GM18499 (cell line): ENCODE data around the gene FN1.

ENCODE experiments used
- ATAC-seq: cut with Tn5 transposase; IDR thresholded peaks from one replicate; pipeline ENCODE4 v1.9.1; 2021; ENCODE audit warnings: moderate number of reproducible peaks; ENCODE audit not compliant: insufficient read depth, unreplicated experiment

Gene FN1

GRCh38 chr2:215442401-215442787, 6.5 kb upstream of the FN1 start:
- no peak for ATAC-seq

GRCh38 chr2:215441560-215442400, 5.9 kb upstream of the FN1 start:
- ATAC-seq = no peak

- ATAC-seq = no peak
Observed at GRCh38 chr2:215439980-215440512, 4.2 kb upstream of the FN1 start.

GRCh38 chr2:215439404-215439803, 3.5 kb upstream of the FN1 start:
- no peak for ATAC-seq

- ATAC-seq = no peak
Observed at GRCh38 chr2:215437614-215438013, 1.7 kb upstream of the FN1 start.

- ATAC-seq = no peak
Observed at GRCh38 chr2:215436705-215437565, 1.1 kb upstream of the FN1 start.

- ATAC-seq = no peak
Observed at GRCh38 chr2:215435280-215435869, 493 bp downstream of the FN1 start.

- ATAC-seq = no peak
Observed at GRCh38 chr2:215434447-215435279, 1.2 kb downstream of the FN1 start.

- no peak for ATAC-seq
Observed at GRCh38 chr2:215432759-215433594, 2.9 kb downstream of the FN1 start.

GRCh38 chr2:215431778-215432758, 3.8 kb downstream of the FN1 start:
- ATAC-seq = no peak

GRCh38 chr2:215431290-215431689, 4.6 kb downstream of the FN1 start:
- ATAC-seq = no peak

- no peak for ATAC-seq
Observed at GRCh38 chr2:215430528-215431187, 5.2 kb downstream of the FN1 start.

GRCh38 chr2:215429424-215429823, 6.4 kb downstream of the FN1 start:
- no peak for ATAC-seq

GRCh38 chr2:215428060-215428910, 7.6 kb downstream of the FN1 start:
- no peak for ATAC-seq

GRCh38 chr2:215427585-215427984, 8.3 kb downstream of the FN1 start:
- ATAC-seq = no peak

GRCh38 chr2:215425021-215425782, 10.7 kb downstream of the FN1 start:
- ATAC-seq = no peak
